ENCODE results near the gene PITPNC1.

- no peak for TF ChIP-seq CTCF (IDR thresholded peaks at IDR 0.05)
- TF ChIP-seq ZFX (IDR thresholded peaks at IDR 0.05; ENCODE audit: borderline replicate concordance) = no peak
Observed at GRCh38 chr17:67657596-67657995, 280.5 kb downstream of the PITPNC1 start.
